ENCODE results near the gene GJA4. TPM values are rescaled to one million over a fixed set of nuclear protein-coding genes. Genes with fewer than 3 reads are reported as not detected.
A peak's percentile ranks its signal among the peaks of the same experiment; 100 is the strongest.

Gene GJA4
- total and polyA plus RNA-seq, 2 of the 8 experiments (the other 6 are each of a cell fraction or from before 2014, with no cell fraction given), result 3.2 to 3.9 TPM

GRCh38 chr1:34785231-34785874 is 7.4 kb upstream of the GJA4 start:
- Histone ChIP-seq H4K5ac (ENCODE audit: insufficient read length, low read depth, low read length) (no peak overlapping the region), H3K79me2 (ENCODE audit: control insufficient read depth in 1 of 2, insufficient read depth in 2 of 2, low read length in 2 of 2) (no peaks in the 10 kb centered on the region), H3K23ac (ENCODE audit: insufficient read length) (no peak overlapping the region), H2AK5ac (ENCODE audit: low read depth, low read length) (no peak overlapping the region), H3K27ac (ENCODE audit: low read depth, low read length) (no peak overlapping the region), H2BK20ac (ENCODE audit: low read length) (no peak overlapping the region), H3K9ac (replicated peaks in 1 of 4; ENCODE audit: extremely low read depth in 1 of 4, low read depth in 3 of 4, low read length in 3 of 4) (no peak overlapping the region), H2AFZ (ENCODE audit: low read length) (no peak overlapping the region), H2BK120ac (replicated peaks; ENCODE audit: low read depth, low read length) (no peak overlapping the region), H2BK15ac (ENCODE audit: low read length) (0 out of 2 replicates have a peak overlapping the region, but pooled peaks have one; percentile 29), H2BK12ac (ENCODE audit: low read depth, low read length) (no peak overlapping the region), H3K79me1 (ENCODE audit: low read depth, low read length) (no peaks in the 10 kb centered on the region), H3K18ac (ENCODE audit: extremely low read depth, low read length) (no peak overlapping the region), H3K36me3 (ENCODE audit: control insufficient read depth in 2 of 4, insufficient read depth in 4 of 4, low read length in 3 of 4) (no peaks in the 10 kb centered on the region), H4K91ac (replicated peaks; ENCODE audit: insufficient read length, low read length) (no peak overlapping the region), H3K9me3 (ENCODE audit: insufficient read depth in 2 of 2, low read depth in 1 of 2, low read length in 1 of 2) (no peaks in the 10 kb centered on the region), H2BK5ac (ENCODE audit: low read depth, low read length) (no peak overlapping the region), H3K23me2 (ENCODE audit: low read depth, low read length) (peaks cover 10% of the 10 kb centered on the region; the same call in 1 of the 2 replicates), H3K4ac (replicated peaks; ENCODE audit: insufficient read length, low read depth, low read length) (no peak overlapping the region), H3K56ac (replicated peaks; ENCODE audit: insufficient read length, low read depth, low read length) (no peak overlapping the region), H4K20me1 (replicated peaks in 1 of 2; ENCODE audit: control insufficient read depth in 1 of 2, insufficient read depth in 2 of 2, low read length in 2 of 2) (no peaks in the 10 kb centered on the region), H3K4me1 (replicated peaks in 1 of 4; ENCODE audit: control insufficient read depth in 3 of 4, insufficient read depth in 4 of 4, low read length in 3 of 4) (peaks cover 0 to 14% (median 5%) of the 10 kb centered on the region in 4 experiments; a peak in 4 of 7 replicates), H3K27me3 (replicated peaks in 1 of 4; ENCODE audit: control insufficient read depth in 3 of 4, extremely low read depth in 1 of 4, insufficient read depth in 3 of 4, low read length in 3 of 4) (peaks cover 0 to 21% (median 10%) of the 10 kb centered on the region in 4 experiments; a peak in 5 of 7 replicates), H3K4me2 (ENCODE audit: insufficient read depth in 1 of 2, low read depth in 2 of 2, low read length in 2 of 2) (no peak overlapping the region), H4K8ac (ENCODE audit: extremely low read depth, insufficient read depth, low read length) (no peak overlapping the region), H3K4me3 (ENCODE audit: extremely low read depth in 1 of 4, insufficient read depth in 2 of 4, low read depth in 3 of 4, low read length in 4 of 4) (no peak overlapping the region), H3K14ac (ENCODE audit: insufficient read length) (no peak overlapping the region)
- no peak for DNase-seq (ENCODE audit: low read depth in 1 of 2, low spot score in 2 of 2)
- WGBS, 2 experiments (ENCODE audit: extremely low coverage in 1 of 2, insufficient coverage in 1 of 2, insufficient read length in 1 of 2, insufficient replicate concordance in 2 of 2, low coverage in 1 of 2, low lambda C conversion rate in 2 of 2, missing lambda C conversion rate in 1 of 2), result 88% methylated on average over 22 of the region's 22 CpGs; no CpG with 5 or more reads in 1 of the 2 experiments
- ChIA-PET POLR2A (ENCODE audit: partially characterized antibody) (interaction anchor here (1.1 kb wide), 1 partner anchor 67 kb away, joined by 3 read pairs; no protein-coding TSS in a partner anchor), CTCF (ENCODE audit: partially characterized antibody) (interaction anchor here (0.6 to 1.5 kb wide), 7 partner anchors 23 to 99 kb away, joined by 3 to 5 read pairs (median 3); no protein-coding TSS in a partner anchor)
- no peak for FAIRE-seq
- no peak for TF ChIP-seq EZH2 (IDR thresholded peaks at IDR 0.05; ENCODE audit: low read depth, low read length, severe bottlenecking)
- no peak for TF ChIP-seq HDAC2 (IDR thresholded peaks at IDR 0.05; ENCODE audit: borderline replicate concordance in 1 of 2, low read depth in 2 of 2, low read length in 2 of 2)
- no peak for TF ChIP-seq RFX5 (IDR thresholded peaks at IDR 0.05; ENCODE audit: borderline replicate concordance, low read depth, low read length)
- no peak for TF ChIP-seq CTBP2 (IDR thresholded peaks at IDR 0.05; ENCODE audit: borderline replicate concordance, insufficient read depth, insufficient read length, low read length)
- no peak for TF ChIP-seq BRCA1 (IDR thresholded peaks at IDR 0.05; ENCODE audit: low read depth, low read length)
- TF ChIP-seq ATF2 (IDR thresholded peaks at IDR 0.05; ENCODE audit: low read length), result no peak
- no peak for TF ChIP-seq USF2 (IDR thresholded peaks at IDR 0.05; ENCODE audit: low read length)
- no peak for TF ChIP-seq CHD1 (IDR thresholded peaks at IDR 0.05; ENCODE audit: low read depth, low read length)
